Natural killer cell treated with Interleukin-12 subunit alpha and Interleukin-12 subunit beta and Interleukin-15 and Interleukin-18, amount 100 ng/mL, for 72 hours (primary cell): ENCODE measurements around the gene OGFR. TPM values are rescaled to one million over a fixed set of nuclear protein-coding genes. Genes with fewer than 3 reads are reported as not detected.

Experiments
- ATAC-seq, 2 donors: fragments of 150-1000 bp; cut with Tn5 transposase in 1 of 2; sonication (Bioruptor Pico), chemical (Tn5 transposase) in 1 of 2; 2 replicates each; pipeline ENCODE4 v1.10.0; 2021
- DNase-seq: peaks from one replicate; pipeline ENCODE4 v3.0.0; 2022; ENCODE audit warnings: low spot score
- H3K27ac Mint-ChIP-seq, 2 donors: 1 replicate in 1 of 2; 2 replicates in 1 of 2; pipeline ENCODE4 v1.8.0; 2022; ENCODE audit warnings: mixed read lengths in 2 of 2, mild to moderate bottlenecking in 1 of 2, moderate library complexity in 1 of 2
- H3K27me3 Mint-ChIP-seq, 2 donors: 1 replicate in 1 of 2; 2 replicates in 1 of 2; pipeline ENCODE4 v1.8.0; 2022; ENCODE audit warnings: mixed read lengths in 2 of 2
- H3K36me3 Mint-ChIP-seq: one replicate; pipeline ENCODE4 v1.8.0; 2022; ENCODE audit warnings: mixed read lengths
- H3K4me1 Mint-ChIP-seq, 2 donors: 1 replicate in 1 of 2; 2 replicates in 1 of 2; pipeline ENCODE4 v1.8.0; 2022; ENCODE audit warnings: low read depth in 2 of 2, mixed read lengths in 2 of 2, mild to moderate bottlenecking in 1 of 2
- H3K4me3 Mint-ChIP-seq: one replicate; pipeline ENCODE4 v1.8.0; 2022; ENCODE audit warnings: mixed read lengths
- H3K9me3 Mint-ChIP-seq: 2 replicates; pipeline ENCODE4 v1.8.0; 2022; ENCODE audit warnings: mixed read lengths
- total RNA-seq, 2 donors: library from RNA; stranded (reverse); gene quantifications; one replicate each; pipeline ENCODE4 v1.2.3, GENCODE V29; 2022

OGFR gene, protein sequence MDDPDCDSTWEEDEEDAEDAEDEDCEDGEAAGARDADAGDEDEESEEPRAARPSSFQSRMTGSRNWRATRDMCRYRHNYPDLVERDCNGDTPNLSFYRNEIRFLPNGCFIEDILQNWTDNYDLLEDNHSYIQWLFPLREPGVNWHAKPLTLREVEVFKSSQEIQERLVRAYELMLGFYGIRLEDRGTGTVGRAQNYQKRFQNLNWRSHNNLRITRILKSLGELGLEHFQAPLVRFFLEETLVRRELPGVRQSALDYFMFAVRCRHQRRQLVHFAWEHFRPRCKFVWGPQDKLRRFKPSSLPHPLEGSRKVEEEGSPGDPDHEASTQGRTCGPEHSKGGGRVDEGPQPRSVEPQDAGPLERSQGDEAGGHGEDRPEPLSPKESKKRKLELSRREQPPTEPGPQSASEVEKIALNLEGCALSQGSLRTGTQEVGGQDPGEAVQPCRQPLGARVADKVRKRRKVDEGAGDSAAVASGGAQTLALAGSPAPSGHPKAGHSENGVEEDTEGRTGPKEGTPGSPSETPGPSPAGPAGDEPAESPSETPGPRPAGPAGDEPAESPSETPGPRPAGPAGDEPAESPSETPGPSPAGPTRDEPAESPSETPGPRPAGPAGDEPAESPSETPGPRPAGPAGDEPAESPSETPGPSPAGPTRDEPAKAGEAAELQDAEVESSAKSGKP
- 10 to 100 TPM; 75.9 to 88.7 TPM for total RNA-seq

DNA sequence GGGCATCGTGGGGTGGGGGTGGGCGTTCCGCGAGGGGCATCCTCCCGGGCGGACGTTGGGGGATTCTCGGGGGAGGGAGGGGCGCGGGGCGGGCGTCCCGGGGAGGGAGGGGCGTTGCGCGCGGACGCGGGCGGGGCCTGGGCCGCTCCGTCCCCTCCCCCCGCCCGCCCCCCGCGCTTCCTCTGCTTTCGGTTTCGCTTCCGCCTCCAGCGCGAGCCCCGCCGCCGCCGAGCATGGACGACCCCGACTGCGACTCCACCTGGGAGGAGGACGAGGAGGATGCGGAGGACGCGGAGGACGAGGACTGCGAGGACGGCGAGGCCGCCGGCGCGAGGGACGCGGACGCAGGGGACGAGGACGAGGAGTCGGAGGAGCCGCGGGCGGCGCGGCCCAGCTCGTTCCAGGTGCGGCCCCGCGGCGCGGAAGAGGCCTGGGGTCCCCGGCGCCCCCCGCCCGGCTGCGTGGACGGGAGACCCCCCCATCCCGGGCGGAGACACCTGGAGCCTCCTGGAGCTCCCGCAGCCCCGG, at the start of gene OGFR:
OGFR (plus strand) TSS at position 209 of the 528 bp plus-strand sequence; CDS start at position 234, 25 bp downstream.
- H3K36me3 Mint-ChIP-seq, result no peaks in the 10 kb centered on the region
- ATAC-seq, result peak; percentile 76 to 87
- H3K9me3 Mint-ChIP-seq, result no peaks in the 10 kb centered on the region
- H3K27ac Mint-ChIP-seq, result peak within 1 kb of the TSS; percentile 90 to 95
- H3K27me3 Mint-ChIP-seq, result no peaks in the 10 kb centered on the region
- H3K4me1 Mint-ChIP-seq, result peaks cover 5 to 20% of the 10 kb centered on the region in 2 donors
- DNase-seq, result peak; percentile 84
- H3K4me3 Mint-ChIP-seq, result peak within 1 kb of the TSS; percentile 90

DNA sequence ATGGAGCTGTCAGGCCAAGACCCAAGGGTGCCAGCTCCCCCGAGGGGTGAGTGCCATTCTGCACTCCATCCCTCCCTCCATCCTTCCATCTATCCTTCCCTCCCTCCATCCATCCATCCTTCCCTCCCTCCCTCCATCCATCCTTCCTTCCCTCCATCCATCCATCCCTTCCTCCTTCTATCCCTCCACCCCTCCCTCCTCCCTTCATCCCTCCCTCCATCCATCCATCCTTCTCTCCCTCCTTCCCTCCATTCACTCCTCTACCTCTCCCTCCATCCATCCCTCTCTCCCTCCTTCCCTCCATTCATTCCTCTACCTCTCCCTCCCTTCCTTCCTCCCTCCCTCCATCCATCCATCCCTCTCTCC, 49.7 kb upstream of the OGFR start:
- Mint-ChIP-seq H3K4me3 (no peak overlapping the region), H3K9me3 (no peaks in the 10 kb centered on the region), H3K27me3 (peaks cover 0 to 2% of the 10 kb centered on the region in 2 donors), H3K36me3 (no peaks in the 10 kb centered on the region), H3K4me1 (peaks cover 0 to 2% of the 10 kb centered on the region in 2 donors), H3K27ac (no peak overlapping the region)
- ATAC-seq (no peak), DNase-seq (no peak)

DNA sequence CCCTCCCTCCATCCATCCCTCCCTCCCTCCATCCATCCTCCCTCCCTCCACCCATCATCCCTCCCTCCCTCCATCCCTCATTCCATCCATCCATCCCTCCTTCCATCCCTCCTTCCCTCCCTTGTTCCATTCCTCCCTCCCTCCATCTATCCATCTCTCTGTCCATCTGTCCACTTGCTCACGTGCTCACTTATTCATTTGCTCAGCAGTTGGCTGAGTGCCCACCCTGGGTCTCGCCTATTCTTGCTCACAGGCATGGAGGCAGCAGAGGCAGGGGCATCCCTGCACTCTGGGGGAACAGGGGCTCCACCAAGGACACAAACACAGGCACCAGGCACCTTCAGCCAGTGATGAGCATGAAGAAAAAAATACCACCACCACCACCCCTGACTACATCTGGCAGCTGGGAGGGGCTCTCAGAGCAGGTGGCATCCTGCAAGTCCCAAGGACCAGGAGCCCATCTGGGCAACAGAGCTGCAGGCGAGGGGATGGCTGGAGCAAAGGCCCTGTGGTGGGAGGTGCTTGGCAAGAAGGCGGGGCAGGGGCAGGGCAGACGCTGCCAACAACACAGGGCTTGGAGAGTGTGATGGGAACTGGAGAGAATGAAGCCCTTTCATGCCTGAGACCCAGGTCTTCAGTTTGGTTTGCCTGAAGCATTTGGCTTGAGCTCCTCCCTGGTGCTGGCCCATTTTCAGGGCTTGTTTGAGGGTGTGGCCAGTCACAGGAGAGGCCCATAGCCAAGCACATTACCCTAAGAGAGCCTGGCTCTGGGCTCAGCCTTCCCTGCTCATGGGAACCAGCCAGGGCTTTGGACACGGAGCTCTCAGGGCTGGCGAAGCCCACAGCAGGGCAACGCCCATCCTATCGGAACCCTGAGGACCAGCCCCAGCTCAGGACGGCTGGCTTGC, 48.6 kb upstream of the OGFR start:
- DNase-seq, result no peak
- ATAC-seq, result no peak
- H3K36me3 Mint-ChIP-seq, result no peaks in the 10 kb centered on the region
- H3K9me3 Mint-ChIP-seq, result no peaks in the 10 kb centered on the region
- H3K4me3 Mint-ChIP-seq, result no peak overlapping the region
- H3K27me3 Mint-ChIP-seq, result peaks cover 0 to 2% of the 10 kb centered on the region in 2 donors
- H3K27ac Mint-ChIP-seq, result no peak overlapping the region
- peaks cover 0 to 2% of the 10 kb centered on the region in 2 donors for H3K4me1 Mint-ChIP-seq

DNA sequence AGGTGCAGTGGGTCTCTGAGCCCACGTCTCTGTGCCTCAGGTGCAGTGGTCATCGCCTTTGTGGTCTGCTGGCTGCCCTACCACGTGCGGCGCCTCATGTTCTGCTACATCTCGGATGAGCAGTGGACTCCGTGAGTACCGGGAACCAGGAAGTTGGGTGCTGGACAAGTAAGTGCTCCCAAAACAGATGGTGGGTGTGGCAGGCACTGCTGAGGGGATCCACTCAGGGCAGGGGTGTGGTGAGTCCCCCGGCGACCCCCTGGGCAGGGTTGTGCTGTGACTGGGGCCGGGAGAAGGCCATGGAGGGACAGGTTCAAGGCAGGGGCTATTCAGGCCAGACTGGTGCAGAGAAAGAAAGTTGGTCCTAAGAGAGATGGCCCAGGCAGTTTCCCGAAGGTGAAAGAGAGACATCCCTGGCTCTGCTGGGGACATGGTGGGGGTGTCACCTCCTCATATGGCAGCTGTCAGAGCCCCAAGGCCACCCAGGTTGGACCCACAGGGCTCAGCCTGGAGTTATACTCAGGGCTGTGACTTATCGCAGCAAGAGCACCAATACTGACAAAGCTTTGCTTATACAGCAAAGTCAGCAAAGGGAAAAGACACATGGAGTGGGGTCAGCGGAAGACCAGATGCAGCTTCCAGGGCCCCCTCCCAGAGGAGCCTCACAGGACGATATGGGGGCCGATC, 46.3 kb upstream of the OGFR start:
- no peak overlapping the region for H3K4me3 Mint-ChIP-seq
- no peak for ATAC-seq
- H3K4me1 Mint-ChIP-seq, result no peaks in the 10 kb centered on the region
- H3K36me3 Mint-ChIP-seq, result no peaks in the 10 kb centered on the region
- no peaks in the 10 kb centered on the region for H3K27me3 Mint-ChIP-seq
- no peaks in the 10 kb centered on the region for H3K9me3 Mint-ChIP-seq
- DNase-seq, result no peak
- H3K27ac Mint-ChIP-seq, result no peak overlapping the region

DNA sequence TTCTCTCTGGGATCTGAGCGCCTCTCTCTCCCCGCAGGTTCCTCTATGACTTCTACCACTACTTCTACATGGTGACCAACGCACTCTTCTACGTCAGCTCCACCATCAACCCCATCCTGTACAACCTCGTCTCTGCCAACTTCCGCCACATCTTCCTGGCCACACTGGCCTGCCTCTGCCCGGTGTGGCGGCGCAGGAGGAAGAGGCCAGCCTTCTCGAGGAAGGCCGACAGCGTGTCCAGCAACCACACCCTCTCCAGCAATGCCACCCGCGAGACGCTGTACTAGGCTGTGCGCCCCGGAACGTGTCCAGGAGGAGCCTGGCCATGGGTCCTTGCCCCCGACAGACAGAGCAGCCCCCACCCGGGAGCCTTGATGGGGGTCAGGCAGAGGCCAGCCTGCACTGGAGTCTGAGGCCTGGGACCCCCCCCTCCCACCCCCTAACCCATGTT, 44.6 kb upstream of the OGFR start:
- ATAC-seq (no peak), DNase-seq (no peak)
- Mint-ChIP-seq H3K9me3 (no peaks in the 10 kb centered on the region), H3K4me1 (no peaks in the 10 kb centered on the region), H3K4me3 (no peak overlapping the region), H3K27ac (no peak overlapping the region), H3K27me3 (no peaks in the 10 kb centered on the region), H3K36me3 (no peaks in the 10 kb centered on the region)

DNA sequence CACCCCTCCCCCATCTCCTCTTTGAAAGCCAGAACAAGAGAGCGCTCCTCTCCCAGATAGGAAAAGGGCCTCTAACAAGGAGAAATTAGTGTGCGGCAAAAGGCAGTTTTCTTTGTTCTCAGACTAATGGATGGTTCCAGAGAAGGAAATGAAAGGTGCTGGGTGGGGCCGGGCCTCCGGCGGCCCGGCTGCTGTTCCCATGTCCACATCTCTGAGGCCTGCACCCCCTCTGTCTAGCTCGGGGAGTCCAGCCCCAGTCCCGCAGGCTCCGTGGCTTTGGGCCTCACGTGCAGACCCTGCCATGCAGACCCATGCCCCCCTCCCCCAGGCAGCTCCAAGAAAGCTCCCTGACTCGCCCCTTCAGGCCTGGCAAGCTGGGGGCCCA, 44.2 kb upstream of the OGFR start:
- ATAC-seq (no peak), DNase-seq (no peak)
- no peaks in the 10 kb centered on the region for H3K27me3 Mint-ChIP-seq
- no peaks in the 10 kb centered on the region for H3K9me3 Mint-ChIP-seq
- H3K36me3 Mint-ChIP-seq, result no peaks in the 10 kb centered on the region
- H3K4me3 Mint-ChIP-seq, result no peak overlapping the region
- H3K27ac Mint-ChIP-seq, result no peak overlapping the region
- H3K4me1 Mint-ChIP-seq, result no peaks in the 10 kb centered on the region

DNA sequence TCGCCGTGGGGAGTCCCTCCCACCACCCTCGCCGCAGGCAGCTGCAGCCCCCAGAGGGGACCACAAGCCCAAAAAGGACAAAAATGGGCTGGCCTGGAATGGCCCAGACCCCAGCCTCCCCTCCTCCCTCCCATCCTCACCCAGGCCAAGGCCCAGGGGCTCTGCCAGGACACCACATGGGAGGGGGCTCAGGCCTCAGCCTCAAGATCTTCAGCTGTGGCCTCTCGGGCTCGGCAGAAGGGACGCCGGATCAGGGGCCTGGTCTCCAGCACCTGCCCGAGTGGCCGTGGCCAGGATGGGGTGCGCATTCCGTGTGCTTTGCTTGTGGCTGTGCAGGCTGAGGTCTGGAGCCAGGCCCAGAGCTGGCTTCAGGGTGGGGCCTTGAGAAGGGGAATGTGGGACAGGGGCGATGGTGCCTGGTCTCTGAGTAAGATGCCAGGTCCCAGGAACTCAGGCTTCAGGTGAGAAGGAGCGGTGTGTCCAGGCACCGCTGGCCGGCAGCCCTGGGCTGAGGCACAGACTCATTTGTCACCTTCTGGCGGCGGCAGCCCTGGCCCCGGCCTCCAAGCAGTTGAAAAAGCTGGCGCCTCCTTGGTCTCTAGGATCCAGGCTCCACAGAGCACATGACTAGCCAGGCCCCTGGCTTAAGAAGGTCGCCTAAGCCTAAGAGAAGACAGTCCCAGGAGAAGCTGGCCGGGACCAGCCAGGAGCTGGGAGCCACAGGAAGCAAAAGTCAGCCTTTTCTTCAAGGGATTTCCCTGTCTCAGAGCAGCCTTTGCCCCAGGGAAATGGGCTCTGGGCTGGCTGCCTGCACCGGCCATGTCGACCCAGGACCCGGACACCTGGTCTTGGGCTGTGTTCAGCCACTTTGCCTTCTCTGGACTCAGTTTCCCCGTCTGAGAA, 43.5 kb upstream of the OGFR start:
- Mint-ChIP-seq H3K36me3 (no peaks in the 10 kb centered on the region), H3K27me3 (no peaks in the 10 kb centered on the region), H3K4me1 (no peaks in the 10 kb centered on the region), H3K27ac (no peak overlapping the region), H3K9me3 (no peaks in the 10 kb centered on the region), H3K4me3 (no peak overlapping the region)
- DNase-seq (no peak), ATAC-seq (no peak)

DNA sequence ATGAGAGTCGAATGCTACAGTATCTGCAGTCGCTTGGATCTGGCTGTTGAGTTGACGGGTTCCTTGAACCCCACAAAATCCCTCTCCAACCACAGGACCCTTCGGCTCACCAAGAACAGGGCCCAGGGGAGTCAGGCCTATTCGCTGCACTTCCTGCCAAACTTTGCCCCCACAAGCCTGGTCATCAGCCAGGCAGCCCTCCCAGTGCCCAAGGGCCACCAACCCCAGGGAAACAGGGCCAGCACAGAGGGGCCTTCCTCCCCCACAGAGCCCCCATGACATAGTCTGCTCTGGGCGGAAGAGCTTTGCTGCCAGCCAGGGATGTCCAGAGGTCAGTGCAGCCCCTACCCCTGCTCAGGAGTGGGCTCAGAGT, 42.9 kb upstream of the OGFR start:
- no peaks in the 10 kb centered on the region for H3K36me3 Mint-ChIP-seq
- ATAC-seq, result no peak
- no peak overlapping the region for H3K4me3 Mint-ChIP-seq
- H3K27me3 Mint-ChIP-seq, result no peaks in the 10 kb centered on the region
- no peaks in the 10 kb centered on the region for H3K4me1 Mint-ChIP-seq
- H3K27ac Mint-ChIP-seq, result no peak overlapping the region
- DNase-seq, result no peak
- no peaks in the 10 kb centered on the region for H3K9me3 Mint-ChIP-seq

DNA sequence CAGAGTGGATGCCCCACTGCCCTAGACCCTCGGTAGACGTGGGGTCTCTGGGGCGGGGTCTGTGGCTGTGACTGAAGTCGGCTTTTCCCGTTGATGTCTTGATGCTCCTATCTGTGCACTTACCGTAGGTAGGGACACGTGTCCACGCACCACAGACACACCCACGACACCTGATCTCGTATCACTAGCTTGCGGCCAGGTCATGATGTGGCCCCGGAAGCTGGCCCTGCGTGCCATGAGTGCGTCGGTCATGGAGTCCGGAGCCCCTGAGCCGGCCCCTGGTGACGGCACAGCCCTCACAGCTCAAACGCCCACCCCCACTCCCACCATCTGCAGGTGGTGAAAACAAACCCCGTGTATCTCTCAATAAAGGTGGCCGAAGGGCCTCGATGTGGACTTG, 42.3 kb upstream of the OGFR start:
- no peaks in the 10 kb centered on the region for H3K4me1 Mint-ChIP-seq
- H3K4me3 Mint-ChIP-seq, result no peak overlapping the region
- H3K27me3 Mint-ChIP-seq, result no peaks in the 10 kb centered on the region
- no peak overlapping the region for H3K27ac Mint-ChIP-seq
- no peak for ATAC-seq
- no peaks in the 10 kb centered on the region for H3K9me3 Mint-ChIP-seq
- H3K36me3 Mint-ChIP-seq, result no peaks in the 10 kb centered on the region
- no peak for DNase-seq

DNA sequence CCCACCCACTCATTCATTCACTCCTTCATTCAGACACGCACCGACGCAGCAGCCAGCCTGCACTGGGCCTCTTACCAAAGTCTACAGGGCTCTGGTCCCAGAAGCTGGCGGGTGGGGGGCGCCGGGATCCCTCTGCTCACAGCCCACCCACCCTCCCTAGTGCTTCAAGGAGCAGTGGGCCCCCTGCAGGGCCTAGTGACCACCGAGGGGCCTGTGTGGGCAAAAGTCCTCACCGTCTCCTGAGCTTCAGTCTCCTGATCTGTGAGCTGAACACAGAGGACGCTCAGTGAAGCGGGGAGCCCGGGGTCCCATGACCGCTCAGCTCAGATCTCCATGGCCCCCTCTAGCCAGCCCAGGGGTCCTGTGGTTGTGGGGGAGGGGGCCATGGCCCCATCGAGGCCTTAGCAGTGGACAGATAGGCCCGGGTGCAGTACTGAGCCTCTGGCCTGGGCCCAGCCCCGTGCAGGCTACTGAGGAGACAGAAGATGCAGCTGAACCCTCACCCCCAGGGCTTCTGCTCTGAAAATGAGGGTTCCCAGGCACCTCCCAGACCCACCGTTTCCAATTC, 41.8 kb upstream of the OGFR start:
- Mint-ChIP-seq H3K27me3 (no peaks in the 10 kb centered on the region), H3K27ac (no peak overlapping the region), H3K4me3 (no peak overlapping the region), H3K9me3 (no peaks in the 10 kb centered on the region), H3K4me1 (no peaks in the 10 kb centered on the region), H3K36me3 (no peaks in the 10 kb centered on the region)
- no peak for DNase-seq
- ATAC-seq, result no peak

DNA sequence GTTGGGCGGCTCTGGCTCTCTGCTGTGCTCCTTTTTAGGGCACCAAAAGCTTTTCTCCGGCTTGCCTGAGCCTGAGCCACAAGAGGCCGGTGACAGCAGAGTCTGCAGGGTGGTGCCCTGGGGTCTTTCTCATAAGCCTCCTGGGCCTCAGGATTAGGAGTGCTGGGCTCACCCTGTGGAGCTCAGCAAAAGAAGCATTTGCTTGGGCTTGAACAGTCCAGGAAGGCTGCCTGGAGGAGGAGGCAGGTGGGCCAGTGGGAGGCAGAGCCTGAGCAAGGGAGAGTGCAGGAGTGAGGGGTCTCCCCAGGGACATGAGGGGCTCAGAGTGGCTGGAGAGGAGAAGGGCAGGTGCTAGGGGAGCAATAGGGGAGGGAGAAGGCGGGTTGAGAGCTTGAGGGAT, 41.2 kb upstream of the OGFR start:
- ATAC-seq (no peak), DNase-seq (no peak)
- Mint-ChIP-seq H3K27me3 (no peaks in the 10 kb centered on the region), H3K27ac (no peak overlapping the region), H3K4me1 (no peaks in the 10 kb centered on the region), H3K36me3 (no peaks in the 10 kb centered on the region), H3K4me3 (no peak overlapping the region), H3K9me3 (no peaks in the 10 kb centered on the region)

DNA sequence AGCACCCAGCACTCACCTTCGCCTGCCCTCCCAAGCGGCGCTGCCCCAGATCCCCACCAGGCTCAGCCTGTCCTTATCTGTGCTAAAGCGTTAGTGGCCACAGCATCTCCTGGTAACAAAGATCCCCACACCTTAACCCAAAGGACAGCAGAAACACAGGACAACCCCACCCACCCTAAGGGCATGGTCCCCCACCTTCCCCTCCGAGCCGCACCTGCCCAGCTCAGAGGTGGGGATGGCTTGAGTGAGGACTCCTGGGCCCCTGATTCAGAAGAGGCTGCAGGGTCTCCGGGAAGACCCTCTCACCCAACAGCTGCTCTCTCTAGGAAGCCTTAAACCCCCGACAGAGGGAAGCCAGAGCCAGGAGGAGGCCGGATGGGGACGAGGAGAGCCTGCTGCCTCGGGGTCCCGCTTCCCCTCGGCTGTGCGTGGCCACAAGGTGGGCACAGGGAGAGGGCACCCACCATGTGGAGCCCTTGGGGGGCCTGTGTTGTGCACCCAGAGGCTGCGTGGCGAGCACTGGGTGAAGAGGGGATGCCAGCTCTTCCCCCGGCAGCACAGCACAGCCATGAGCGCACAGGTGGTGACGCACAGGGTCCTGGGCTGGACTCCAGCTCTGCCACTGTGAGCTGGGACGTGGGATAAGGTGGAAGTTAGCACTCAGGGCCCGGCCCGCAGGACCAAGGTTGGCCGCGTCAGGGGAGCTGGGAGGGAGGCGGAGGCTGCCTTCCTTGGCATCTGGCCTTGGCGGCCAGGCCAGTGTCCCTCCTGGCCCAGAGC, 40.3 kb upstream of the OGFR start:
- no peaks in the 10 kb centered on the region for H3K27me3 Mint-ChIP-seq
- ATAC-seq (no peak), DNase-seq (no peak)
- no peaks in the 10 kb centered on the region for H3K9me3 Mint-ChIP-seq
- no peak overlapping the region for H3K4me3 Mint-ChIP-seq
- H3K27ac Mint-ChIP-seq, result no peak overlapping the region
- no peaks in the 10 kb centered on the region for H3K4me1 Mint-ChIP-seq
- no peaks in the 10 kb centered on the region for H3K36me3 Mint-ChIP-seq
